ENCODE results near the gene NRG3.

The NRG3 gene

GRCh38 chr10:82397854-82398253 is 522.9 kb downstream of the NRG3 start:
- no peak for DNase-seq (ENCODE audit: low read depth, low spot score)
- no peak overlapping the region for H3K4me3 ChIP-seq (ENCODE audit: low read length)

- no peak for DNase-seq (ENCODE audit: low read depth, low spot score)
- no peak overlapping the region for H3K4me3 ChIP-seq (ENCODE audit: low read length)
Measured at GRCh38 chr10:82399850-82400249, 524.9 kb downstream of the NRG3 start.

GRCh38 chr10:82400841-82401240 is 525.8 kb downstream of the NRG3 start:
- no peak for DNase-seq (ENCODE audit: low read depth, low spot score)
- no peak overlapping the region for H3K4me3 ChIP-seq (ENCODE audit: low read length)

- no peak overlapping the region for H3K4me3 ChIP-seq (ENCODE audit: low read length)
- DNase-seq (ENCODE audit: low read depth, low spot score), result no peak
Measured at GRCh38 chr10:82402906-82403401, 528.0 kb downstream of the NRG3 start.

GRCh38 chr10:82409671-82410070 is 534.7 kb downstream of the NRG3 start:
- DNase-seq (ENCODE audit: low read depth, low spot score), result no peak
- H3K4me3 ChIP-seq (ENCODE audit: low read length), result no peak overlapping the region

- H3K4me3 ChIP-seq (ENCODE audit: low read length), result no peak overlapping the region
- no peak for DNase-seq (ENCODE audit: low read depth, low spot score)
Measured at GRCh38 chr10:82411416-82411815, 536.4 kb downstream of the NRG3 start.

GRCh38 chr10:82420001-82420400 is 545.0 kb downstream of the NRG3 start:
- no peak for DNase-seq (ENCODE audit: low read depth, low spot score)
- H3K4me3 ChIP-seq (ENCODE audit: low read length), result no peak overlapping the region

GRCh38 chr10:82429302-82429701 is 554.3 kb downstream of the NRG3 start:
- no peak for DNase-seq (ENCODE audit: low read depth, low spot score)
- H3K4me3 ChIP-seq (ENCODE audit: low read length), result no peak overlapping the region

- no peak for DNase-seq (ENCODE audit: low read depth, low spot score)
- H3K4me3 ChIP-seq (ENCODE audit: low read length), result no peak overlapping the region
Measured at GRCh38 chr10:82438277-82438676, 563.3 kb downstream of the NRG3 start.

- no peak for DNase-seq (ENCODE audit: low read depth, low spot score)
- H3K4me3 ChIP-seq (ENCODE audit: low read length), result no peak overlapping the region
Measured at GRCh38 chr10:82440775-82441174, 565.8 kb downstream of the NRG3 start.

GRCh38 chr10:82452046-82452445 is 577.1 kb downstream of the NRG3 start:
- DNase-seq (ENCODE audit: low read depth, low spot score), result no peak
- no peak overlapping the region for H3K4me3 ChIP-seq (ENCODE audit: low read length)

GRCh38 chr10:82452676-82453075 is 577.7 kb downstream of the NRG3 start:
- no peak for DNase-seq (ENCODE audit: low read depth, low spot score)
- H3K4me3 ChIP-seq (ENCODE audit: low read length), result no peak overlapping the region

GRCh38 chr10:82453678-82454293 is 578.8 kb downstream of the NRG3 start:
- H3K4me3 ChIP-seq (ENCODE audit: low read length), result no peak overlapping the region
- DNase-seq (ENCODE audit: low read depth, low spot score), result no peak

GRCh38 chr10:82462910-82463551 is 588.0 kb downstream of the NRG3 start:
- DNase-seq (ENCODE audit: low read depth, low spot score), result no peak
- H3K4me3 ChIP-seq (ENCODE audit: low read length), result no peak overlapping the region

- no peak for DNase-seq (ENCODE audit: low read depth, low spot score)
- H3K4me3 ChIP-seq (ENCODE audit: low read length), result no peak overlapping the region
Measured at GRCh38 chr10:82463614-82464013, 588.6 kb downstream of the NRG3 start.

GRCh38 chr10:82464191-82464818 is 589.3 kb downstream of the NRG3 start:
- DNase-seq (ENCODE audit: low read depth, low spot score), result no peak
- no peak overlapping the region for H3K4me3 ChIP-seq (ENCODE audit: low read length)

GRCh38 chr10:82464966-82465365 is 590.0 kb downstream of the NRG3 start:
- H3K4me3 ChIP-seq (ENCODE audit: low read length), result no peak overlapping the region
- no peak for DNase-seq (ENCODE audit: low read depth, low spot score)

GRCh38 chr10:82468453-82468852 is 593.5 kb downstream of the NRG3 start:
- no peak overlapping the region for H3K4me3 ChIP-seq (ENCODE audit: low read length)
- no peak for DNase-seq (ENCODE audit: low read depth, low spot score)

- H3K4me3 ChIP-seq (ENCODE audit: low read length), result no peak overlapping the region
Measured at GRCh38 chr10:82472406-82473335, 597.7 kb downstream of the NRG3 start.

GRCh38 chr10:82477776-82478175 is 602.8 kb downstream of the NRG3 start:
- DNase-seq (ENCODE audit: low read depth, low spot score), result no peak
- H3K4me3 ChIP-seq (ENCODE audit: low read length), result no peak overlapping the region

More at GRCh38 chr10:82472406-82473335, 597.7 kb downstream of the NRG3 start:
- no peak for DNase-seq (ENCODE audit: low read depth, low spot score)
